GM18519 (cell line): ENCODE measurements around the gene POLR1C.
"Not testable (repeated sequence)": the region's sequence is repeated elsewhere in the genome, so short reads cannot be mapped to it uniquely, and the experiment has no call there.

Experiments
- ATAC-seq: cut with Tn5 transposase; IDR thresholded peaks from one replicate; pipeline ENCODE4 v1.9.1; 2021; ENCODE audit warnings: mild to moderate bottlenecking, moderate library complexity; ENCODE audit not compliant: unreplicated experiment, low FRiP score

The POLR1C gene, protein sequence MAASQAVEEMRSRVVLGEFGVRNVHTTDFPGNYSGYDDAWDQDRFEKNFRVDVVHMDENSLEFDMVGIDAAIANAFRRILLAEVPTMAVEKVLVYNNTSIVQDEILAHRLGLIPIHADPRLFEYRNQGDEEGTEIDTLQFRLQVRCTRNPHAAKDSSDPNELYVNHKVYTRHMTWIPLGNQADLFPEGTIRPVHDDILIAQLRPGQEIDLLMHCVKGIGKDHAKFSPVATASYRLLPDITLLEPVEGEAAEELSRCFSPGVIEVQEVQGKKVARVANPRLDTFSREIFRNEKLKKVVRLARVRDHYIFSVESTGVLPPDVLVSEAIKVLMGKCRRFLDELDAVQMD

GRCh38 chr6:43516697-43517504 is at the start of gene POLR1C, which contains the start of gene YIPF3:
TSS of gene POLR1C (plus strand) at chr6:43517089. CDS start at chr6:43517110, 21 bp downstream.
TSS of gene YIPF3 (minus strand) at chr6:43516926. CDS start at chr6:43516807, 119 bp downstream.
- peak; percentile 56 for ATAC-seq

- ATAC-seq, result not testable (repeated sequence)
Measured at GRCh38 chr6:43467265-43467664, 49.6 kb upstream of the POLR1C start.

DNA sequence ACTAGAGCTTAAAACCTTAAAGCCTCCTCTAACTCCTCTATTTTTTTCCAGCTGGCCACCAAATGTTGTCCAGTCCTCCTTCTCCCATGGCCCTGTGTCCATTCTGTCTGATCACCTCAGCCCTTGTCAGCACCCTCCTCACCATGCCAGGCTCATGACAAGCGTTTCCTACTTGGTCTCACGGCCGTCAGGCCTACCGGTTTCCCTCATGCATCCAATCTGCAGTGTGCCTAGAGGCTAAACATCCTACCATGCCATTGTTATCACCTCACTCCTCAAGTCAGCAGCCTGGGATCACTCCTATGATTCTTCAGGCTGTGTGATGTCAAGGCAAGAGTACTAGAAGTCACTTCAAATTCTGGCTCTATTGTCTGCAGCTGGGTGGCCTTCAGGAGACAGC is 49.1 kb upstream of the POLR1C start:
- no peak for ATAC-seq

- no peak for ATAC-seq
Measured at GRCh38 chr6:43468240-43468639, 48.6 kb upstream of the POLR1C start.

- no peak for ATAC-seq
Measured at GRCh38 chr6:43468748-43469681, 47.9 kb upstream of the POLR1C start.

DNA sequence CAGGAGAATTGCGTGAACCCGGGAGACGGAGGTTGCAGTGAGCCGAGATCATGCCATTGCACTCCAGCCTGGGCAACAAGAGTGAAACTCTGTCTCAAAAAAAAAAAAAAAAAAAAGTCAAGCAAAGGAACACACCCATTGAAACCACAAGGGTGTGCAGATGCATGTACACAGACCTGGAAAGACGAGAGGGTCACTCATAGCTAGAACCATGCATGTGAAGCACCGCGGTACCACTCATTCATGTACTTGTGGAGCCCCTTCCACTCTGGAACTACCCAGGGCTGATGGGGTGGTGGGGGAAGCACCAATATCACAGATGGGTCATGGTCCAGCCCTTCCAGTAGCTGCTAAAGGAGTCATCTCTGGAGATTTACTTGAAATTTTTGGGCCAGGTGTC is 46.9 kb upstream of the POLR1C start:
- ATAC-seq, result no peak

GRCh38 chr6:43471399-43471798 is 45.5 kb upstream of the POLR1C start:
- no peak for ATAC-seq

GRCh38 chr6:43472515-43472914 is 44.4 kb upstream of the POLR1C start:
- ATAC-seq, result no peak

DNA sequence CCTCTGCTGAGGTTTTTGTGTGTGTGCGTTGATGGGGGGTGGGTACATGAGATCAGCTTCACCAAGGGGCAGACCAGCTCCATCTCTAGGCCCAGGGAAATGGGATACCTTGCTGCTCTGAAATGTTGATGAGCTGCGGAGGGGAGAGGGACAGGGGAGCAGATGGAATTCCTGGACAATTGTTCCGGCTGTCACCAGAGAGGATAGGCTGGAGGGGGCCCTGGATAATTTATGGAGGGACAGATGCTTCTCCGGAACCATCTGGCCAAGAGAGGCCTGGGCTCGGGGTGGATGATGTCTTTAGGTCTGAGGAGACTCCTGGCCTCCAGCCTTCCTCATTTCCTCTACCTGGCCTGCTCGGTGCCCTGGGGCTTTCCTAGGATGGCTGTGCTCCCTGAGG is 41.4 kb upstream of the POLR1C start:
- ATAC-seq, result no peak

DNA sequence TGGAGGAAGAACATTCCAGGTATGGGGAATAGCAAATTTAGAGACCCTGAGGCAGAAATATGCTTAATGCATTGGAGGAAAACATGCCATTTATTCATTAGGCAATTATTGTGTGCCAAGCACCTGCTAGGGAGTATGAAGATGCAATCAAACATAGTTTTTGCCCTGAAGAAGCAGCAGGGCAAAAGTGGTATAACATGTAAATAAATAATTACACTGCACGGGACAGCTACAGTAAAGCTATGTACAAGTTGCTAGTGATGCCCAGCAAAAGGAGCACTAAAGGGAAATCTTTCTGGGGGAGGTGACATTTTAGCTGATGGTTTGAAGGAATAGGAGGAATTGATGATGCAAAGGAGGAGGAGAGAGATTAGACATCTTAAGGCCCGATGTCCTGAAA is 40.1 kb upstream of the POLR1C start:
- no peak for ATAC-seq

- peak; percentile 71 for ATAC-seq
Measured at GRCh38 chr6:43477235-43478007, 39.5 kb upstream of the POLR1C start, which contains the start of gene TJAP1. TSS of gene TJAP1 (plus strand) at chr6:43477570. CDS start at chr6:43499002, 21,432 bp downstream.

GRCh38 chr6:43478008-43478372 is 38.9 kb upstream of the POLR1C start:
- ATAC-seq, result no peak

GRCh38 chr6:43481075-43481474 is 35.8 kb upstream of the POLR1C start:
- ATAC-seq, result no peak

DNA sequence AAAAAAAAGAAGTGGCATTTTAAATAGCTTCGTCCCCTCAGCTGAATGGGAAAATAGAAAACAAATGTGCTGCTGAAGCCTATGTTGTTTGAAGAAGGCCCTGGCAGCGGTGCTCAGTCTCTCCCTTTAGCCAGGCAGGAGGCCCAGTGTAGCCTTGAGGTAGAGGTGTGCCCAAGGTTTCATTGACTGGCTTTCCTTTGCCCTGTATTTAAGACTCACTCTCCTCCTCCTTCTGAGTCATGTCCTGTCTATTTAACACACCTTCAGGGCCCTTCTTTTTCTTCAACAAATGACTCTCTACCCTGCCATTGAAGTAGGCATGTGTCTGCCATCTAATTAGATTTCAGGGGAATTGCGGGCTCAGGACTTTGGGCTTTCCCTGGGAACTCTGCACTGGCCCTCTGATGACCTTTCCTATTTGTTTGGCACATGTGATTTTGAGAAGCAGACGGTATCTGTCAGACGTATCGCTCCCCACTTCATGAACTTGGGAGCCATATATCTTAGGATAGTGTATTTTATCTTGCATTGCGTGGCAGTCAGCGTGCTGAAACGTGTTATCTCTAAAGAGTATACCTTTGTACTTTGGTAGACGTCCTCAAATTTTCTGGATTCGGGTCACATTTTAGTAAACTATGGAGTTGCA is 35.2 kb upstream of the POLR1C start:
- ATAC-seq, result no peak

GRCh38 chr6:43488667-43489276 is 28.1 kb upstream of the POLR1C start:
- no peak for ATAC-seq

DNA sequence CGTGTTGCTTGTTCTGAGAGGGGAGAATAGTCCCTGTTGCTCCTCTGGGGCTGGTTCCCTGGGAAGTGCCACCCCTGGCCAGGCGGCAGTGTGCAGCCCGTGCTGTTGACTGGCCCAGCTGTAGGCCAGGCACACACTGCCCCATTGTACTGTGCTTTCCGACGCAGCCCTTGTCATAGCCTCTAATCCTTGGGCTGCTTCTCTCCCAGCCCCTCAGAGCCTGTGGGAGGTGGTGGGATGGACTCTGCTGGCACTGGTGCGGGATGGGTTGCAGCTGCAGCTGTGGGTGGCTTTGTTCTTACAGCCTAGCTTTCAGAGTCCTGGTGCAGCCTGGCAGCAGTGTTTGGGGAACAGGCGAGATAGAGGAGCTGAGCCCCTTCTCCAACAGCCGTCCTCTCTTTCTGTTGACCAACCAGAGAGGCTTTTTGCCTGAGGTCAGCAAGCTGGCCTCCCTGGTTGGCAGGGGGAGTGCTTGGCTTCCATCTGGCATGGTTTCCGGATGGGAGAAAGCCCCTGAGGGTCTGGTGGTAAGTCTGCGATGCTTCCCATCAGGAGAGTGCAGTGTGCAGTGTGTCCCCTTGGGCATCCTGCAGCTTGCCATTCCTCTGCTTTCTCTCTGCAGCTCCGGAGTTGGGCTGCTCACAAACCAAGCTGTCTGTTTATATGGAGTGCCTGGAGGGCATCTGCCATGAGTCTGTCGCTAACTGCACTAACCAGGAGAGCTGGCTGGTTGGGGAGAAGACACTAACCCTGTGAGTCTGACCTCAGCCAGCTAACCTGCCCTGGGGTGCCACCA is 27.4 kb upstream of the POLR1C start:
- ATAC-seq, result no peak

DNA sequence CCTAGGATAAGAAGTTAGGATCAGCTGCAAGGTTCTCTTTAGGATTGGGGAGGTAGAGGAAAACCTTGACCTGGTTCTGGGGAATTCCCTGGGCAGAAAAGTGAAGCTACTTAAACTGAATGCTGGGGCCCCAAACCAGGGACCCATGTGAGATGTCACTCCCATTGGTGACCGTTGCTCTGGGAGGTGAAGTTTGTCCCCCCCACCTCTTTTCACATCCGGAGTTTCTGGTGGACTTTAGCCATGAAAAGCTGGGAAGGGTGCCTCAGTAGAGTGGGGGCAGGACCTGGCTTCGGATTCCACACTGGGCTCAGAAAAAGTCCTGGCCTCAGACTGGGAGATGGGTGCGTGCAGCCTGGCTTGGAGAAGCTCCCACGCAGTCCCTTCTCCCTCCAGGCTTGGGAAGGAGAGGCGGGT is 26.4 kb upstream of the POLR1C start:
- ATAC-seq, result no peak
